HG03135 (cell line): ENCODE data around the gene BCL11B.

Experiments used
- ATAC-seq: cut with Tn5 transposase; IDR thresholded peaks from one replicate; pipeline ENCODE4 v1.9.1; 2021; ENCODE audit warnings: mild to moderate bottlenecking, moderate library complexity; ENCODE audit not compliant: unreplicated experiment

The BCL11B gene

GRCh38 chr14:99287269-99287942 is 15.4 kb upstream of the BCL11B start:
- ATAC-seq = peak; percentile 69

- peak; percentile 71 for ATAC-seq
Observed at GRCh38 chr14:99286761-99287160, 14.8 kb upstream of the BCL11B start.

GRCh38 chr14:99284254-99285004 is 12.4 kb upstream of the BCL11B start:
- ATAC-seq = no peak

- no peak for ATAC-seq
Observed at GRCh38 chr14:99282261-99283050, 10.5 kb upstream of the BCL11B start.

- ATAC-seq = no peak
Observed at GRCh38 chr14:99281396-99281795, 9.4 kb upstream of the BCL11B start.

GRCh38 chr14:99280852-99281251 is 8.9 kb upstream of the BCL11B start:
- no peak for ATAC-seq

GRCh38 chr14:99280066-99280731 is 8.2 kb upstream of the BCL11B start:
- ATAC-seq = no peak

- ATAC-seq = no peak
Observed at GRCh38 chr14:99278836-99279235, 6.8 kb upstream of the BCL11B start.

GRCh38 chr14:99277530-99277929 is 5.5 kb upstream of the BCL11B start:
- ATAC-seq = no peak

- ATAC-seq = no peak
Observed at GRCh38 chr14:99276482-99276881, 4.5 kb upstream of the BCL11B start.

- ATAC-seq = no peak
Observed at GRCh38 chr14:99275222-99275584, 3.2 kb upstream of the BCL11B start.

GRCh38 chr14:99274346-99275221 is 2.6 kb upstream of the BCL11B start:
- ATAC-seq = no peak

GRCh38 chr14:99273766-99274345 is 1.9 kb upstream of the BCL11B start:
- no peak for ATAC-seq

GRCh38 chr14:99272899-99273765 is 1.1 kb upstream of the BCL11B start:
- ATAC-seq = no peak

GRCh38 chr14:99272632-99272898 is 568 bp upstream of the BCL11B start:
- no peak for ATAC-seq

GRCh38 chr14:99271221-99271941 is 616 bp downstream of the BCL11B start:
- no peak for ATAC-seq

- no peak for ATAC-seq
Observed at GRCh38 chr14:99270458-99271220, 1.4 kb downstream of the BCL11B start.
